C4-2B (cell line): ENCODE measurements around the gene ERC2.

Experiments
- CTCF ChIP-seq: fragments of 450-650 bp; conservative IDR thresholded peaks from 2 replicates; pipeline ENCODE4 v1.5.1; 2017; ENCODE audit warnings: mild to moderate bottlenecking
- ZFX ChIP-seq: fragments of 450-650 bp; IDR thresholded peaks from 2 replicates; pipeline ENCODE4 v1.6.1; 2017

DNA sequence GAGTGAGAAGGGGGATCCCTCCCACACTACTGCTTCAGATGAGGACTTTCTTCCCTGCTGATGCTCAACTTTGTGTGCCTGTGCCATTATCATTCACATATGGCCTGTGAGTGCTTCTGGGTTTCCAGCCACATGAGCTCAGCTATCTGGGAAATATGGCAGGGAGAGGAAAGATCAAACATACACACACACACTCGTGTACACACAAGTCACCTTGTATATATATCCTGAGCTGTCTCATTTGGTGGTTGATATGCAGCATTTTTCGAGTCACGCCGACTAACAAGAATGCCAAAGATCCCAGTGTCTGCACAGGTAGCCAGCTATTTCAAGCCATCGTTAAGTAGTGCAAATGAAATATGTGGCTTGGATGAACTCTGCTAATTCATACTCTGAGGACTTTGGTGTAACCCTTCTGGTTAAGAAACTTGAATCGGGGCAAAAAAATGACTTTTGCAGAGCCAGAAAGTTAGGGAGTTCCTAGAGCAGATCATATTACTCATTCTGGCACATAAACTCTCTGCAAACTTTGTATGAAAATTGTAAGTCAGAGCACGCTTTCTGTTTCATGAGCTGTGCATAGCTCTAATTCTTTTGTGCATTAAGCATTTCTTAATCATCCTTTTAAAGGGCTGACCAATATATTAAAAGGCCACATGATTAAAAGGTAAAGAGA, 956.2 kb downstream of the ERC2 start:
- TF ChIP-seq CTCF (no peak), ZFX (no peak)
